HEK293 (cell line): ENCODE results near the gene BTBD3.
A peak's percentile ranks its signal among the peaks of the same experiment; 100 is the strongest.

ENCODE experiments used
- CTCF ChIA-PET: fragments of 350-600 bp; formaldehyde crosslinking; extraction: SDS; loops from one replicate; lab custom pipeline; 2021; ENCODE audit warnings: antibody characterized with exemption; lab: Yijun Ruan, JAX
- POLR2A ChIA-PET: fragments of 300-600 bp; formaldehyde crosslinking; extraction: SDS; loops from one replicate; lab custom pipeline; 2020; ENCODE audit warnings: antibody characterized with exemption, inconsistent platforms; lab: Yijun Ruan, JAX
- H3K27ac ChIP-seq: fragments of 200-500 bp; sonication (Bioruptor generic); 2 replicates; pipeline ENCODE4 v1.5.1; 2014; ENCODE audit warnings: low read depth, low read length, control low read depth, inconsistent platforms; ENCODE audit errors: extremely low read depth
- H3K36me3 ChIP-seq, 2 experiments: fragments of 200-500 bp in 1 of 2; sonication (Bioruptor generic) in 1 of 2; 1 replicate in 1 of 2; 2 replicates in 1 of 2; pipeline ENCODE4 v1.5.1; 2014 to 2017; ENCODE audit warnings: inconsistent platforms in 2 of 2, low read length in 2 of 2; ENCODE audit not compliant: control insufficient read depth in 2 of 2, insufficient read depth in 1 of 2
- H3K4me1 ChIP-seq: fragments of 200-500 bp; sonication (Bioruptor generic); 2 replicates; pipeline ENCODE4 v1.5.1; 2014; ENCODE audit warnings: mild to moderate bottlenecking, low read length, inconsistent platforms; ENCODE audit not compliant: control insufficient read depth, insufficient read depth
- H3K4me3 ChIP-seq: 2 replicates; pipeline ENCODE4 v1.5.1; 2011; ENCODE audit warnings: low read depth, mild to moderate bottlenecking, control low read depth, low read length, moderate library complexity
- H3K9me3 ChIP-seq: fragments of 200-500 bp; sonication (Bioruptor generic); 2 replicates; pipeline ENCODE4 v1.5.1; 2014; ENCODE audit warnings: low read depth, low read length, inconsistent platforms; ENCODE audit not compliant: control insufficient read depth, insufficient read depth
- BCL11B ChIP-seq: fragments of 450-650 bp; formaldehyde crosslinking; IDR thresholded peaks from 2 replicates; pipeline ENCODE4 v1.5.1; 2016; ENCODE audit warnings: low read depth, missing biosample characterization, missing genetic modification characterization
- SCRT1 ChIP-seq: fragments of 450-650 bp; formaldehyde crosslinking; IDR thresholded peaks from 2 replicates; pipeline ENCODE4 v1.5.1; 2016; ENCODE audit warnings: missing biosample characterization, missing genetic modification characterization, borderline replicate concordance
- SCRT2 ChIP-seq: fragments of 450-650 bp; formaldehyde crosslinking; IDR thresholded peaks from 2 replicates; pipeline ENCODE4 v1.5.1; 2016; ENCODE audit warnings: missing biosample characterization, missing genetic modification characterization
- TSHZ1 ChIP-seq: fragments of 450-650 bp; formaldehyde crosslinking; IDR thresholded peaks from 2 replicates; pipeline ENCODE4 v1.5.1; 2016; ENCODE audit warnings: missing biosample characterization, missing genetic modification characterization, borderline replicate concordance
- ZBTB17 ChIP-seq: fragments of 450-650 bp; formaldehyde crosslinking; IDR thresholded peaks from 2 replicates; pipeline ENCODE4 v1.5.1; 2016; ENCODE audit warnings: missing biosample characterization, missing genetic modification characterization
- ZEB2 ChIP-seq: fragments of 450-650 bp; formaldehyde crosslinking; IDR thresholded peaks from 2 replicates; pipeline ENCODE4 v1.5.1; 2016; ENCODE audit warnings: missing biosample characterization, missing genetic modification characterization
- ZIC2 ChIP-seq: fragments of 450-650 bp; formaldehyde crosslinking; IDR thresholded peaks from 2 replicates; pipeline ENCODE4 v1.5.1; 2016; ENCODE audit warnings: missing biosample characterization, missing genetic modification characterization
- ZNF202 ChIP-seq: fragments of 450-650 bp; formaldehyde crosslinking; IDR thresholded peaks from 2 replicates; pipeline ENCODE4 v1.5.1; 2016; ENCODE audit warnings: missing biosample characterization, missing genetic modification characterization, borderline replicate concordance
- ZNF449 ChIP-seq: fragments of 450-650 bp; formaldehyde crosslinking; IDR thresholded peaks from 2 replicates; pipeline ENCODE4 v1.5.1; 2017; ENCODE audit warnings: missing biosample characterization, mild to moderate bottlenecking, missing genetic modification characterization, moderate library complexity
- ZNF473 ChIP-seq: fragments of 450-650 bp; formaldehyde crosslinking; IDR thresholded peaks from 2 replicates; pipeline ENCODE4 v1.5.1; 2017; ENCODE audit warnings: missing biosample characterization, missing genetic modification characterization
- ZNF560 ChIP-seq: fragments of 450-650 bp; formaldehyde crosslinking; IDR thresholded peaks from 2 replicates; pipeline ENCODE4 v1.5.1; 2017; ENCODE audit warnings: missing biosample characterization, missing genetic modification characterization, borderline replicate concordance
- ZNF654 ChIP-seq: fragments of 450-650 bp; formaldehyde crosslinking; IDR thresholded peaks from 2 replicates; pipeline ENCODE4 v1.5.1; 2016; ENCODE audit warnings: low read depth, missing biosample characterization, missing genetic modification characterization
- ZNF768 ChIP-seq: fragments of 450-650 bp; formaldehyde crosslinking; IDR thresholded peaks from 2 replicates; pipeline ENCODE4 v1.5.1; 2018; ENCODE audit warnings: missing biosample characterization, mild to moderate bottlenecking, missing genetic modification characterization
- ZNF776 ChIP-seq: fragments of 450-650 bp; formaldehyde crosslinking; IDR thresholded peaks from 2 replicates; pipeline ENCODE4 v1.5.0; 2017; ENCODE audit warnings: missing biosample characterization, missing genetic modification characterization, borderline replicate concordance
- ZSCAN16 ChIP-seq: fragments of 450-650 bp; formaldehyde crosslinking; IDR thresholded peaks from 2 replicates; pipeline ENCODE4 v1.5.1; 2016; ENCODE audit warnings: missing biosample characterization, missing genetic modification characterization
- TF ChIP-seq, protein P1 (sequence below): fragments of 450-650 bp; formaldehyde crosslinking; IDR thresholded peaks from 2 replicates; pipeline ENCODE4 v1.5.1; 2017; ENCODE audit warnings: missing biosample characterization, missing genetic modification characterization
- TF ChIP-seq, protein P2 (sequence below): fragments of 450-650 bp; formaldehyde crosslinking; IDR thresholded peaks from 2 replicates; pipeline ENCODE4 v1.5.1; 2016; ENCODE audit warnings: missing biosample characterization, missing genetic modification characterization, borderline replicate concordance

BTBD3 gene

DNA sequence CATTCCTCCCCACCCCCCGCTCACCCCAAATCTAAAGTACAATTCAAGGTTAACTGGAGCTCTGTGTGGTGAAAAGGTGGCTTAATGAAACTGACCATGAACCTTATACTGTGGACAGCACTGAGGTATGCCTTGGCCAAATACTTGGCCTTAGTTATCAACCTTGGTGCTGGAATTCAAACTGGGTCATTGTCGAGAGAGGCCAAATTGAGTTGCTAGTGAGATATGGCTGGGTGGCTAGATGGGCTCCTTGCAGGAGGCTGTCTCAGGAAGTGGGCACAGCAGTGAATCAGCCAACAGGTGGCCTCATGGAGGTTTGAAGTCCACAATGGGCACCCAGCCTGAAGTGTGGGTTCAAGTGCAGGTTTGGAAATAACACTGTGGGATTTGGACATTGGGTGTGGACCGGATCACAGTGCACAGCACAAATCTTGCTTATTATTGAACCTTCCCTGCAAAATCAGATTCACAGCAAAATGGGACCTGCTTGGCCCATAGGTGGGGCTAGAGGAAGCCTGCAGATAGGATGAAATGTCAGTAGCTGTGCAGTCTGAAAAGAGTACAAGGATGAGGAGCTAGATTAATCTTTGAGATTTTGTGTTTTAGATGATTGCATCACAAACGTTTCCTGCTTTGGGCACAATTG lies 5.6 kb upstream of the BTBD3 start:
- POLR2A ChIA-PET, result interaction anchor here (0.6 kb wide), 1 partner anchor 265 kb away, joined by 3 read pairs; no protein-coding TSS in a partner anchor
- no peak for TF ChIP-seq TSHZ1 (tag by site-specific recombination)
- TF ChIP-seq ZIC2 (tag by site-specific recombination), result no peak
- peak; percentile 23; the same call in 1 of the 2 replicates for TF ChIP-seq ZNF654 (tag by site-specific recombination)
- peak; percentile 43; the same call in 1 of the 2 replicates for TF ChIP-seq SCRT2 (tag by site-specific recombination)
- TF ChIP-seq, all 188 proteins: peak for 2
- Histone ChIP-seq H3K4me3 (no peak overlapping the region), H3K27ac (no peak overlapping the region), H3K9me3 (no peaks in the 10 kb centered on the region), H3K36me3 (no peaks in the 10 kb centered on the region; a peak in 1 of 3 replicates), H3K4me1 (peaks cover 4% of the 10 kb centered on the region)
- CTCF ChIA-PET, result interaction anchor here (0.6 to 1.9 kb wide), 14 partner anchors 9 to 446 kb away, joined by 3 to 8 read pairs (median 3); no protein-coding TSS in a partner anchor

GRCh38 chr20:11912659-11913415 lies 4.9 kb upstream of the BTBD3 start:
- no peak overlapping the region for H3K27ac ChIP-seq
- H3K4me1 ChIP-seq, result peaks cover 8% of the 10 kb centered on the region
- no peaks in the 10 kb centered on the region; a peak in 1 of 3 replicates for H3K36me3 ChIP-seq
- ChIA-PET POLR2A (no interaction called here), CTCF (interaction anchor here (0.6 to 1.9 kb wide), 16 partner anchors 8 to 1658 kb away, joined by 3 to 8 read pairs (median 3); no protein-coding TSS in a partner anchor)
- no peaks in the 10 kb centered on the region for H3K9me3 ChIP-seq
- TF ChIP-seq BCL11B (tag by site-specific recombination), result no peak
- no peak for TF ChIP-seq ZNF560
- TF ChIP-seq, protein P1, sequence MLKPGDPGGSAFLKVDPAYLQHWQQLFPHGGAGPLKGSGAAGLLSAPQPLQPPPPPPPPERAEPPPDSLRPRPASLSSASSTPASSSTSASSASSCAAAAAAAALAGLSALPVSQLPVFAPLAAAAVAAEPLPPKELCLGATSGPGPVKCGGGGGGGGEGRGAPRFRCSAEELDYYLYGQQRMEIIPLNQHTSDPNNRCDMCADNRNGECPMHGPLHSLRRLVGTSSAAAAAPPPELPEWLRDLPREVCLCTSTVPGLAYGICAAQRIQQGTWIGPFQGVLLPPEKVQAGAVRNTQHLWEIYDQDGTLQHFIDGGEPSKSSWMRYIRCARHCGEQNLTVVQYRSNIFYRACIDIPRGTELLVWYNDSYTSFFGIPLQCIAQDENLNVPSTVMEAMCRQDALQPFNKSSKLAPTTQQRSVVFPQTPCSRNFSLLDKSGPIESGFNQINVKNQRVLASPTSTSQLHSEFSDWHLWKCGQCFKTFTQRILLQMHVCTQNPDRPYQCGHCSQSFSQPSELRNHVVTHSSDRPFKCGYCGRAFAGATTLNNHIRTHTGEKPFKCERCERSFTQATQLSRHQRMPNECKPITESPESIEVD (tag by site-specific recombination), result no peak
- TF ChIP-seq ZEB2, result no peak
- TF ChIP-seq ZNF449 (tag by site-specific recombination), result no peak
- TF ChIP-seq ZNF768 (tag by site-specific recombination), result no peak
- TF ChIP-seq ZNF202 (tag by site-specific recombination), result no peak
- no peak for TF ChIP-seq ZBTB17 (tag by site-specific recombination)
- no peak for TF ChIP-seq ZSCAN16
- no peak for TF ChIP-seq ZNF776 (tag by site-specific recombination)
- no peak for TF ChIP-seq SCRT1 (tag by site-specific recombination)
- TF ChIP-seq ZNF473 (tag by site-specific recombination), result no peak
- TF ChIP-seq, protein P2, sequence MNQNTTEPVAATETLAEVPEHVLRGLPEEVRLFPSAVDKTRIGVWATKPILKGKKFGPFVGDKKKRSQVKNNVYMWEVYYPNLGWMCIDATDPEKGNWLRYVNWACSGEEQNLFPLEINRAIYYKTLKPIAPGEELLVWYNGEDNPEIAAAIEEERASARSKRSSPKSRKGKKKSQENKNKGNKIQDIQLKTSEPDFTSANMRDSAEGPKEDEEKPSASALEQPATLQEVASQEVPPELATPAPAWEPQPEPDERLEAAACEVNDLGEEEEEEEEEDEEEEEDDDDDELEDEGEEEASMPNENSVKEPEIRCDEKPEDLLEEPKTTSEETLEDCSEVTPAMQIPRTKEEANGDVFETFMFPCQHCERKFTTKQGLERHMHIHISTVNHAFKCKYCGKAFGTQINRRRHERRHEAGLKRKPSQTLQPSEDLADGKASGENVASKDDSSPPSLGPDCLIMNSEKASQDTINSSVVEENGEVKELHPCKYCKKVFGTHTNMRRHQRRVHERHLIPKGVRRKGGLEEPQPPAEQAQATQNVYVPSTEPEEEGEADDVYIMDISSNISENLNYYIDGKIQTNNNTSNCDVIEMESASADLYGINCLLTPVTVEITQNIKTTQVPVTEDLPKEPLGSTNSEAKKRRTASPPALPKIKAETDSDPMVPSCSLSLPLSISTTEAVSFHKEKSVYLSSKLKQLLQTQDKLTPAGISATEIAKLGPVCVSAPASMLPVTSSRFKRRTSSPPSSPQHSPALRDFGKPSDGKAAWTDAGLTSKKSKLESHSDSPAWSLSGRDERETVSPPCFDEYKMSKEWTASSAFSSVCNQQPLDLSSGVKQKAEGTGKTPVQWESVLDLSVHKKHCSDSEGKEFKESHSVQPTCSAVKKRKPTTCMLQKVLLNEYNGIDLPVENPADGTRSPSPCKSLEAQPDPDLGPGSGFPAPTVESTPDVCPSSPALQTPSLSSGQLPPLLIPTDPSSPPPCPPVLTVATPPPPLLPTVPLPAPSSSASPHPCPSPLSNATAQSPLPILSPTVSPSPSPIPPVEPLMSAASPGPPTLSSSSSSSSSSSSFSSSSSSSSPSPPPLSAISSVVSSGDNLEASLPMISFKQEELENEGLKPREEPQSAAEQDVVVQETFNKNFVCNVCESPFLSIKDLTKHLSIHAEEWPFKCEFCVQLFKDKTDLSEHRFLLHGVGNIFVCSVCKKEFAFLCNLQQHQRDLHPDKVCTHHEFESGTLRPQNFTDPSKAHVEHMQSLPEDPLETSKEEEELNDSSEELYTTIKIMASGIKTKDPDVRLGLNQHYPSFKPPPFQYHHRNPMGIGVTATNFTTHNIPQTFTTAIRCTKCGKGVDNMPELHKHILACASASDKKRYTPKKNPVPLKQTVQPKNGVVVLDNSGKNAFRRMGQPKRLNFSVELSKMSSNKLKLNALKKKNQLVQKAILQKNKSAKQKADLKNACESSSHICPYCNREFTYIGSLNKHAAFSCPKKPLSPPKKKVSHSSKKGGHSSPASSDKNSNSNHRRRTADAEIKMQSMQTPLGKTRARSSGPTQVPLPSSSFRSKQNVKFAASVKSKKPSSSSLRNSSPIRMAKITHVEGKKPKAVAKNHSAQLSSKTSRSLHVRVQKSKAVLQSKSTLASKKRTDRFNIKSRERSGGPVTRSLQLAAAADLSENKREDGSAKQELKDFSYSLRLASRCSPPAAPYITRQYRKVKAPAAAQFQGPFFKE (tag by site-specific recombination), result no peak
- TF ChIP-seq, all 188 proteins: peak for 0
- H3K4me3 ChIP-seq, result no peak overlapping the region
